Measurements from ENCODE around the gene VAV1. TPM values are rescaled to one million over a fixed set of nuclear protein-coding genes. Genes with fewer than 3 reads are reported as not detected.

The VAV1 gene
- total RNA-seq, 4 donors from 2014 or later = 4.0 to 16.2 (median 5.8) TPM

DNA sequence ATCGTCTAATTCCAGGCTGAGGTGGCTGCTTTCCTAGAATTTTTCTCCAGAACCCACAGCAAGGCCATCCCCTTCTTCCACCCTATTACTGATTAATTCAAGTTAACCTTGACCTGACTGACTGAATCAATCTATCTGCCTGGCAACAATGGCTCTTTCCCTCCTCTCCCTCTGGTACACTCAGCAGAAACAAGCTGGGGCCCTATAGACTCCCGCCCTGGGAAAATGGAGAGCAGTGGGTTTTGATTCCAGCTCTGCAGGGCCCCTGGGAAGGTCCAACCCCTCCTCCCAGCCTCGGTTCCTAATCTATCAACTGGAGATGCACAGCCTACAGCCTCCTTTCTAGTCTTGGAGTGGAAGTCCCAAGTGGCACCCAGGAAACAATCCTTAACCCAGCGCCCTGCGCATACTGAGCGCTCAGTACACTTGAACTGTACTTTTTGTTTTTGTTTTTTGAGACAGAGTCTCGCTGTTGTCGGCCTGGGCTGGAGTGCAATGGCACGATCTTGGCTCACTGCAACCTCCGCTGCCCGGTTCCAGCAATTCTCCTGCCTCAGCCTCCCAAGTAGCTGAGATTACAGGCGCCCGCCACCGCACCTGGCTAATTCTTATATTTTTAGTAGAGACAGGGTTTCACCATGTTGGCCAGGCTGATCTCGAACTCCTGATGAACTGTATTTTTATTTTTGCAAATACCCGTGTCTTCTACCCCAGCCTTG is 46.8 kb upstream of the VAV1 start:
- TF ChIP-seq POLR2A (IDR thresholded peaks at IDR 0.05) (no peak), EP300 (IDR thresholded peaks at IDR 0.05) (no peak)
- TF ChIP-seq, protein P1, sequence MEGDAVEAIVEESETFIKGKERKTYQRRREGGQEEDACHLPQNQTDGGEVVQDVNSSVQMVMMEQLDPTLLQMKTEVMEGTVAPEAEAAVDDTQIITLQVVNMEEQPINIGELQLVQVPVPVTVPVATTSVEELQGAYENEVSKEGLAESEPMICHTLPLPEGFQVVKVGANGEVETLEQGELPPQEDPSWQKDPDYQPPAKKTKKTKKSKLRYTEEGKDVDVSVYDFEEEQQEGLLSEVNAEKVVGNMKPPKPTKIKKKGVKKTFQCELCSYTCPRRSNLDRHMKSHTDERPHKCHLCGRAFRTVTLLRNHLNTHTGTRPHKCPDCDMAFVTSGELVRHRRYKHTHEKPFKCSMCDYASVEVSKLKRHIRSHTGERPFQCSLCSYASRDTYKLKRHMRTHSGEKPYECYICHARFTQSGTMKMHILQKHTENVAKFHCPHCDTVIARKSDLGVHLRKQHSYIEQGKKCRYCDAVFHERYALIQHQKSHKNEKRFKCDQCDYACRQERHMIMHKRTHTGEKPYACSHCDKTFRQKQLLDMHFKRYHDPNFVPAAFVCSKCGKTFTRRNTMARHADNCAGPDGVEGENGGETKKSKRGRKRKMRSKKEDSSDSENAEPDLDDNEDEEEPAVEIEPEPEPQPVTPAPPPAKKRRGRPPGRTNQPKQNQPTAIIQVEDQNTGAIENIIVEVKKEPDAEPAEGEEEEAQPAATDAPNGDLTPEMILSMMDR (IDR thresholded peaks at IDR 0.05) = no peak
- no peak overlapping the region for H3K27ac ChIP-seq
- 83 to 86% methylated on average over 16 of the region's 16 CpGs for WGBS, 2 donors
- no peak for DNase-seq (ENCODE audit: low spot score in 2 of 2)
- H3K4me3 ChIP-seq = no peak overlapping the region
- H3K27me3 ChIP-seq = no peaks in the 10 kb centered on the region
- peaks cover 0 to 66% (median 13%) of the 10 kb centered on the region in 4 donors for H3K4me1 ChIP-seq
- no peaks in the 10 kb centered on the region for H3K9me3 ChIP-seq
- peaks cover 0 to 8% (median 0%) of the 10 kb centered on the region in 3 donors for H3K36me3 ChIP-seq

DNA sequence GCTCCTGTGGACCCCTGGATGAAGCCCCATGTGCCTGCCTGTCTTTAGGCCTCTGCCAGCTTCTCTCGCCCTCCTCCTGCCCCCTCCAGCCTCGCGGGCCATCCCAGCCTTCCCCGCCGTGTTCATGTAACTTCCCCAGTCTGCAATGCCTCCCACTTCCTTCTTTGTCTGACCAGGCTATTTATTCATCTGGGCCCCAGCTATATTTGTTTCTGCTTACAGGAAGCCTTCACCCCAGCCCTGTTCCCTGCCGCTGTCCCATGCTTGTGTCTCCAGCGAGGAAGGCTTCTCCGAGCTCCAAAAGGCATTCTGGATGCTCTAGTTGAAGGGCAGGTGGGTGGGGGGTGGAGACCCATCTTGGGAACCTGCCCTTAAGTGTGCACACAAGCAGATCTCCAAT is 44.2 kb upstream of the VAV1 start:
- Histone ChIP-seq H3K36me3 (peaks cover 0 to 35% (median 0%) of the 10 kb centered on the region in 3 donors), H3K27ac (peak overlapping the region in 1 of 4 donors; percentile 17), H3K9me3 (no peaks in the 10 kb centered on the region), H3K4me1 (peaks cover 0 to 48% (median 3%) of the 10 kb centered on the region in 4 donors), H3K27me3 (no peaks in the 10 kb centered on the region), H3K4me3 (no peak overlapping the region)
- TF ChIP-seq, protein P1 (IDR thresholded peaks at IDR 0.05) = no peak
- TF ChIP-seq EP300 (IDR thresholded peaks at IDR 0.05) = peak in 1 of 2 donors; percentile 41
- no peak for TF ChIP-seq POLR2A (IDR thresholded peaks at IDR 0.05)
- WGBS, 2 donors = 23 to 27% methylated on average over 8 of the region's 8 CpGs
- DNase-seq (ENCODE audit: low spot score in 2 of 2) = no peak

DNA sequence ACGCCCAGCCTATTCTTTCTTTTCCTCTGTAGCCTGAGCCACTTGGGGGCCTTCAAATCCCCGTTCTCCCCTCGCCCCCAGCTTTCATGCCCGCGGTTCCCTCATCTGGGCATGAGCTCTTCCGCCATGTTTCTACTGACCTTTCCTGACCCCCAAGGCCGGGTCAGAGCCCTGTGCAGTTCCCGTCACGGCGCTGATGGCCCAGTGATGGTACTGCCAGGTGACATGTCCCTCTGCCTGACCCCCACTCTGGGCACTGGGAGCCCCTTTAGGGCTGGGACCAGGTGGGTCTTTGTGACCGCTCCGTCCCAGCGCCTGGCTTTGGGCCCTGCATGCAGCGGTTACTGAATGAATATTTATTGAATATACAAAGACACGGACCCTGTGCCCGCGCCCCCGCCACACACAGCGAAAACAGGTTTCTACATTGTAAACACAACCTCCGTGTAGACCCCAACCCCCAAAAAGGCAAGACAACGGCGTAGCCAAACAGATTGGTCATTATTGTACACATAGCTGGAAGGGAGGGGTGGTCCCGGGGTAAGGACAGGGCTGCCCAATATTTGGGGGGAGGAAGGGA is 42.8 kb upstream of the VAV1 start:
- Histone ChIP-seq H3K9me3 (no peaks in the 10 kb centered on the region), H3K4me1 (peaks cover 0 to 40% (median 3%) of the 10 kb centered on the region in 4 donors), H3K27ac (peak overlapping the region in 3 of 4 donors; percentile 48 to 73 (median 71)), H3K4me3 (peak overlapping the region in 2 of 4 donors; percentile 27 to 37), H3K36me3 (peaks cover 0 to 48% (median 0%) of the 10 kb centered on the region in 3 donors), H3K27me3 (no peaks in the 10 kb centered on the region)
- WGBS, 2 donors = 85 to 91% methylated on average over 23 of the region's 23 CpGs
- TF ChIP-seq, protein P1 (IDR thresholded peaks at IDR 0.05) = no peak
- TF ChIP-seq POLR2A (IDR thresholded peaks at IDR 0.05) (no peak), EP300 (IDR thresholded peaks at IDR 0.05) (no peak)
- DNase-seq (ENCODE audit: low spot score in 2 of 2) = no peak

DNA sequence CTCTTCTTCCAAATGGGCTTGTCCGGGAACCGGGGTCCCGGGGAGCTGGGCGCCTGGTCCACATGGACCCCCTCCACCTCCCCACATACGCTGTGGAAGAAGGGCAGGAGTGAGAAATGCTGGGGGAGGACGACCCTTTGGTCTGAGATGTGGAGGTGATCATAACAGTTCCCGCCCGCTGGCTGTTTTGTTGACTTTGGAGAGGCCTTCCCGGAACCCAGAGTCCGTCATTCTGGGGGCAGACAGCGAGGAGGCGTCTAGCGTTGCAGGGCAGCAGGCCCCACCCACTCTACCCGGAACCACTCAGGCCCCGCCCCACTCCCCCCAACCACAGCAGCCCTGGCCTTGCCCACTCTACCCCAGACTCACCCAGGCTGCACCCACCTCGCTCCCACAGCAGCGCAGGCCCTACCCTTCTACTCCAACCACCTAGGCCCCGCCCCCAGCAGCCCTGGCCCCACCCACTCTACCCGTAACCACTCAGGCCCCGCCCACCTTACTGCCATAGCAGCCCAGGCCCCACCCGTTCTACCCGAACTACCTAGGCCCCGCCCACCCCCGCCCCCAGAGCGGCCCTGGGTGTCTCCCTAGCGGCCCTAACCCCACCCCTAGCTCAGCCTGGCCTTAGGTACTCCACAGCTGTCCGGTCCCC is 42.2 kb upstream of the VAV1 start:
- H3K4me1 ChIP-seq = peaks cover 0 to 37% (median 5%) of the 10 kb centered on the region in 4 donors
- peaks cover 0 to 53% (median 0%) of the 10 kb centered on the region in 3 donors for H3K36me3 ChIP-seq
- TF ChIP-seq EP300 (IDR thresholded peaks at IDR 0.05) (no peak), POLR2A (IDR thresholded peaks at IDR 0.05) (no peak)
- TF ChIP-seq, protein P1 (IDR thresholded peaks at IDR 0.05) = no peak
- H3K9me3 ChIP-seq = no peaks in the 10 kb centered on the region
- H3K27ac ChIP-seq = peak overlapping the region in 3 of 4 donors; percentile 48 to 73 (median 71)
- H3K27me3 ChIP-seq = no peaks in the 10 kb centered on the region
- WGBS, 2 donors = 51 to 61% methylated on average over 27 of the region's 27 CpGs
- peak overlapping the region in 2 of 4 donors; percentile 27 to 37 for H3K4me3 ChIP-seq
- DNase-seq (ENCODE audit: low spot score in 2 of 2) = peak; percentile 81 to 86

Data from tibial nerve (tissue), 4 donors.